Measurements from ENCODE around the gene PDCD2L.
"Not testable (repeated sequence)": the region's sequence is repeated elsewhere in the genome, so short reads cannot be mapped to it uniquely, and the experiment has no call there.

Gene PDCD2L

GRCh38 chr19:34455783-34456480 lies 51.7 kb downstream of the PDCD2L start:
- in situ Hi-C loops (cut with HindIII; ENCODE audit: low pct_ligation_motif_present, low pct_unique_long_range_greater_than_20kb, low sequenced_read_pairs); DNase-seq: not testable (repeated sequence)

GRCh38 chr19:34457446-34457845 lies 53.2 kb downstream of the PDCD2L start:
- DNase-seq, result no peak
- in situ Hi-C loops (cut with HindIII; ENCODE audit: low pct_ligation_motif_present, low pct_unique_long_range_greater_than_20kb, low sequenced_read_pairs), result no loop called here

GRCh38 chr19:34458677-34459076 lies 54.5 kb downstream of the PDCD2L start:
- no peak for DNase-seq
- in situ Hi-C loops (cut with HindIII; ENCODE audit: low pct_ligation_motif_present, low pct_unique_long_range_greater_than_20kb, low sequenced_read_pairs), result no loop called here

GRCh38 chr19:34459614-34460013 lies 55.4 kb downstream of the PDCD2L start:
- DNase-seq, result no peak
- in situ Hi-C loops (cut with HindIII; ENCODE audit: low pct_ligation_motif_present, low pct_unique_long_range_greater_than_20kb, low sequenced_read_pairs), result no loop called here

GRCh38 chr19:34461375-34462100 lies 57.3 kb downstream of the PDCD2L start:
- in situ Hi-C loops (cut with HindIII; ENCODE audit: low pct_ligation_motif_present, low pct_unique_long_range_greater_than_20kb, low sequenced_read_pairs), result no loop called here
- DNase-seq, result no peak

GRCh38 chr19:34464785-34465184 lies 60.6 kb downstream of the PDCD2L start:
- in situ Hi-C loops (cut with HindIII; ENCODE audit: low pct_ligation_motif_present, low pct_unique_long_range_greater_than_20kb, low sequenced_read_pairs), result not testable (repeated sequence)

DNA sequence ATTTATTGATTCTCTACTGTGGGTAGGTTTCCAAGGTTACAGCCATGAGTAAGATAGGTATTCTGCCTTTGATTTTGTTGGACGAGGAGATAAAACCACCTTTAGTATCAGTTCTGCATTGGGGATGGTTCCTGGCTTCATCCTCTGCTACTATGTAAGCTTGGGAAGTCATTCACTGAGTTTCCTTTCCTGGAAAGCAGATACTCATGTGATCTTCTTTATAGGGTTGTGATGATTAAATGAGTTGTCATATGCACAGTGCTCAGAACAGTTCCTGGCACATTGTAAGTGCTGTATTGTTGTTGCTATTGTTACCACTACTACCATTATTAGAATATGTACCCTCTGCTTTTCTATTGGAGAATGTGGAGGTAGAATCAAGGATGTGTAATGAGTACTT lies 64.2 kb downstream of the PDCD2L start:
- in situ Hi-C loops (cut with HindIII; ENCODE audit: low pct_ligation_motif_present, low pct_unique_long_range_greater_than_20kb, low sequenced_read_pairs), result no loop called here
- DNase-seq, result no peak

More at GRCh38 chr19:34464785-34465184, 60.6 kb downstream of the PDCD2L start:
- DNase-seq, result not testable (repeated sequence)

DNA sequence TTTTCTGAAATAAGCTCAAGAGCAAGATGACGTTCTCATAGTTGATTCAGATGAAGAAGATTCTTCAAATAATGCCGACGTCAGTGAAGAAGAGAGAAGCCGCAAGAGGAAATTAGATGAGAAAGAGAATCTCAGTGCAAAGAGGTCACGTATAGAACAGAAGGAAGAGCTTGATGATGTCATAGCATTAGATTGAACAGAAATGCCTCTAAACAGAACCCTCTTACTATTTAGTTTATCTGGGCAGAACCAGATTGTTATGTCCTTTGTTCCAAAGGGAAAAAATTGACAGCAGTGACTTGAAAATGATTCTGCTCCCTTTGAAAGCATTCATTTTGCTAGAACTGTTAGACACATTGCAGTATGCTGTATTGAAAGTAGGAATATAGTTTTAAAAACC lies 64.8 kb downstream of the PDCD2L start:
- DNase-seq; in situ Hi-C loops (cut with HindIII; ENCODE audit: low pct_ligation_motif_present, low pct_unique_long_range_greater_than_20kb, low sequenced_read_pairs): not testable (repeated sequence)

GRCh38 chr19:34471906-34472700 lies 67.9 kb downstream of the PDCD2L start:
- DNase-seq, result no peak
- in situ Hi-C loops (cut with HindIII; ENCODE audit: low pct_ligation_motif_present, low pct_unique_long_range_greater_than_20kb, low sequenced_read_pairs), result no loop called here

DNA sequence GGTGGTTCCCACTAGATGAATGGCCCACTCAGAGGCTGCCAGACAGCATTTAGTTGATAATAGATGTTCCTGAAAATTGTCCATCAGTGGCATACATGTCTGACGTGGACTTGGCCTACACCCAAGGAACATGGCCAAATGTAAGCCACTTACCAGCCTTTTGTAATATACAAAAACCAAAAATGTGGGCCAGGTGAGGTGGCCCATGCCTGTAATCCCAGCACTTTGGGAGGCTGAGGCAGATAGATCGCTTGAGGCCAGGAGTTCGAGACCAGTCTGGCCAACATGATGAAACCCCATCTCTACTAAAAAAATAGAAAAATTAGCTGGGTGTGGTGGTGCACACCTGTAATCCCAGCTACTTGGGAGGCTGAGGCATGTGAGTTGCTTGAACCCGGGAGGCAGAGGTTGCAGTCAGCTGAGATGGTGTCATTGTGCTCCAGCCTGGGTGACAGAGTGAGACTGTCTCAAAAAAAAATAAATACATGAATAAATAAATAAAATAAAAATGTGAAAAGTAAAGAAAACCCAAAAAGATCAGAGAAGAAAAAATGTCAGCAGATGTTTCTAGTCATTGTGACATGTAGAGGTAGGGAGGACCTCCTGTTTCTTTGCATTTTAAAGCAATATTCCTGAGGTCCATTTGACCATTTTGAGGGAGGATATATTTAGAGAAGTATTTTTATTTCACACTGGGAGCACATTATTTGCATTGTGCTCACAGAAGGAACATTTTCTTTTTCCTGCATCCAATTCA lies 70.2 kb downstream of the PDCD2L start:
- in situ Hi-C loops (cut with HindIII; ENCODE audit: low pct_ligation_motif_present, low pct_unique_long_range_greater_than_20kb, low sequenced_read_pairs), result no loop called here
- DNase-seq, result no peak

GRCh38 chr19:34475026-34475974 lies 71.1 kb downstream of the PDCD2L start:
- in situ Hi-C loops (cut with HindIII; ENCODE audit: low pct_ligation_motif_present, low pct_unique_long_range_greater_than_20kb, low sequenced_read_pairs), result no loop called here
- DNase-seq, result peak; percentile 19

Data from ACHN (cell line).